C4-2B (cell line): ENCODE data around the gene CNTN4.

Source experiments
- CTCF ChIP-seq: fragments of 450-650 bp; conservative IDR thresholded peaks from 2 replicates; pipeline ENCODE4 v1.5.1; 2017; ENCODE audit warnings: mild to moderate bottlenecking
- ZFX ChIP-seq: fragments of 450-650 bp; IDR thresholded peaks from 2 replicates; pipeline ENCODE4 v1.6.1; 2017

- TF ChIP-seq CTCF (no peak), ZFX (no peak)
These were observed 424.7 kb downstream of the CNTN4 start for GRCh38 chr3:2523281-2523836.
